ENCODE data around the gene XRCC6.

XRCC6 gene

GRCh38 chr22:41638124-41638523 lies 17.0 kb downstream of the XRCC6 start:
- no peak for TF ChIP-seq CTCF (IDR thresholded peaks at IDR 0.05; ENCODE audit: low read length, missing control alignments)
- DNase-seq (ENCODE audit: low read depth) = no peak
- H3K4me3 ChIP-seq (replicated peaks; ENCODE audit: low read depth, low read length) = no peak overlapping the region

GRCh38 chr22:41638748-41639147 lies 17.7 kb downstream of the XRCC6 start:
- no peak for TF ChIP-seq CTCF (IDR thresholded peaks at IDR 0.05; ENCODE audit: low read length, missing control alignments)
- DNase-seq (ENCODE audit: low read depth) = no peak
- H3K4me3 ChIP-seq (replicated peaks; ENCODE audit: low read depth, low read length) = no peak overlapping the region

GRCh38 chr22:41641854-41642253 lies 20.8 kb downstream of the XRCC6 start:
- DNase-seq (ENCODE audit: low read depth) = no peak
- TF ChIP-seq CTCF (IDR thresholded peaks at IDR 0.05; ENCODE audit: low read length, missing control alignments) = no peak
- H3K4me3 ChIP-seq (replicated peaks; ENCODE audit: low read depth, low read length) = no peak overlapping the region

- no peak for TF ChIP-seq CTCF (IDR thresholded peaks at IDR 0.05; ENCODE audit: low read length, missing control alignments)
- no peak overlapping the region for H3K4me3 ChIP-seq (replicated peaks; ENCODE audit: low read depth, low read length)
- no peak for DNase-seq (ENCODE audit: low read depth)
Observed at GRCh38 chr22:41642331-41643110, 21.4 kb downstream of the XRCC6 start.

GRCh38 chr22:41647771-41648170 lies 26.7 kb downstream of the XRCC6 start:
- H3K4me3 ChIP-seq (replicated peaks; ENCODE audit: low read depth, low read length) = no peak overlapping the region
- TF ChIP-seq CTCF (IDR thresholded peaks at IDR 0.05; ENCODE audit: low read length, missing control alignments) = no peak
- DNase-seq (ENCODE audit: low read depth) = no peak

- no peak overlapping the region for H3K4me3 ChIP-seq (replicated peaks; ENCODE audit: low read depth, low read length)
- no peak for DNase-seq (ENCODE audit: low read depth)
- TF ChIP-seq CTCF (IDR thresholded peaks at IDR 0.05; ENCODE audit: low read length, missing control alignments) = no peak
Observed at GRCh38 chr22:41648432-41648831, 27.3 kb downstream of the XRCC6 start.

- no peak for TF ChIP-seq CTCF (IDR thresholded peaks at IDR 0.05; ENCODE audit: low read length, missing control alignments)
- no peak for DNase-seq (ENCODE audit: low read depth)
- H3K4me3 ChIP-seq (replicated peaks; ENCODE audit: low read depth, low read length) = no peak overlapping the region
Observed at GRCh38 chr22:41650229-41650628, 29.1 kb downstream of the XRCC6 start.

Data from fibroblast of pulmonary artery (primary cell).